HUES64 (cell line): ENCODE data around the gene YWHAG.
A peak's percentile ranks its signal among the peaks of the same experiment; 100 is the strongest.

ENCODE experiments used
- H3K27ac ChIP-seq: 2 replicates; pipeline ENCODE4 v1.7.0; 2013; ENCODE audit warnings: low read depth, low read length, inconsistent platforms
- H3K27me3 ChIP-seq: 2 replicates; pipeline ENCODE4 v1.6.1; 2013; ENCODE audit warnings: mild to moderate bottlenecking, low read length; ENCODE audit not compliant: insufficient read depth
- H3K36me3 ChIP-seq: 2 replicates; pipeline ENCODE4 v1.6.1; 2013; ENCODE audit warnings: mild to moderate bottlenecking, low read length; ENCODE audit not compliant: insufficient read depth
- H3K4me1 ChIP-seq: 2 replicates; pipeline ENCODE4 v1.6.1; 2013; ENCODE audit warnings: mild to moderate bottlenecking, low read length, moderate library complexity; ENCODE audit not compliant: insufficient read depth
- H3K4me3 ChIP-seq: 2 replicates; pipeline ENCODE4 v1.5.1; 2013; ENCODE audit warnings: mild to moderate bottlenecking, low read length, moderate library complexity
- H3K9ac ChIP-seq: 2 replicates; pipeline ENCODE4 v1.6.1; 2013; ENCODE audit warnings: mild to moderate bottlenecking, low read depth, low read length
- H3K9me3 ChIP-seq: 2 replicates; pipeline ENCODE4 v1.6.1; 2013; ENCODE audit warnings: low read depth, low read length; ENCODE audit not compliant: insufficient read depth
- WGBS: fragments of 150-250, 120-280 bp; methylation state at CpG from one replicate; pipeline ENCODE4 v1.1.7; 2013; ENCODE audit warnings: missing lambda C conversion rate; 5-methylcytosine and 5-hydroxymethylcytosine counted together

Gene YWHAG

GRCh38 chr7:76358011-76358480, 745 bp downstream of the YWHAG start:
- Histone ChIP-seq H3K9ac (peak overlapping the region; percentile 96), H3K9me3 (no peaks in the 10 kb centered on the region), H3K27me3 (no peaks in the 10 kb centered on the region), H3K4me1 (peaks cover 31% of the 10 kb centered on the region), H3K36me3 (peaks cover 37% of the 10 kb centered on the region), H3K4me3 (peak overlapping the region; percentile 98), H3K27ac (peak overlapping the region; percentile 98)
- 1% methylated on average over 27 of the region's 27 CpGs for WGBS

GRCh38 chr7:76357475-76358010, 1.2 kb downstream of the YWHAG start:
- H3K9me3 ChIP-seq: no peaks in the 10 kb centered on the region
- peak overlapping the region; percentile 98 for H3K27ac ChIP-seq
- no peaks in the 10 kb centered on the region for H3K27me3 ChIP-seq
- H3K36me3 ChIP-seq: peaks cover 41% of the 10 kb centered on the region
- peak overlapping the region; percentile 98 for H3K4me3 ChIP-seq
- H3K9ac ChIP-seq: peak overlapping the region; percentile 96
- H3K4me1 ChIP-seq: peaks cover 31% of the 10 kb centered on the region
- 3% methylated on average over 10 of the region's 10 CpGs for WGBS

GRCh38 chr7:76356823-76357222, 2.0 kb downstream of the YWHAG start:
- H3K4me1 ChIP-seq: peaks cover 31% of the 10 kb centered on the region
- 88% methylated on average over 6 of the region's 6 CpGs for WGBS
- peak overlapping the region; percentile 98 for H3K4me3 ChIP-seq
- H3K27ac ChIP-seq: peak overlapping the region; percentile 21; the same call in 1 of the 2 replicates
- no peaks in the 10 kb centered on the region for H3K27me3 ChIP-seq
- peak overlapping the region; percentile 96 for H3K9ac ChIP-seq
- no peaks in the 10 kb centered on the region for H3K9me3 ChIP-seq
- peaks cover 46% of the 10 kb centered on the region for H3K36me3 ChIP-seq

- Histone ChIP-seq H3K4me1 (peaks cover 31% of the 10 kb centered on the region), H3K9me3 (no peaks in the 10 kb centered on the region), H3K27ac (no peak overlapping the region), H3K9ac (no peak overlapping the region), H3K36me3 (peaks cover 52% of the 10 kb centered on the region), H3K4me3 (peak overlapping the region; percentile 98), H3K27me3 (no peaks in the 10 kb centered on the region)
- 82% methylated on average over 2 of the region's 4 CpGs for WGBS
Observed at GRCh38 chr7:76356115-76356514, 2.7 kb downstream of the YWHAG start.

- WGBS: 93% methylated on average over 9 of the region's 9 CpGs
- peaks cover 31% of the 10 kb centered on the region for H3K4me1 ChIP-seq
- H3K4me3 ChIP-seq: peak overlapping the region; percentile 13; the same call in 1 of the 2 replicates
- H3K27me3 ChIP-seq: no peaks in the 10 kb centered on the region
- H3K27ac ChIP-seq: no peak overlapping the region
- H3K9ac ChIP-seq: no peak overlapping the region
- H3K36me3 ChIP-seq: peaks cover 61% of the 10 kb centered on the region
- H3K9me3 ChIP-seq: no peaks in the 10 kb centered on the region
Observed at GRCh38 chr7:76354981-76355730, 3.6 kb downstream of the YWHAG start.

- Histone ChIP-seq H3K4me1 (peaks cover 27% of the 10 kb centered on the region), H3K36me3 (peaks cover 68% of the 10 kb centered on the region), H3K4me3 (peak overlapping the region; percentile 13; the same call in 1 of the 2 replicates), H3K9ac (no peak overlapping the region), H3K27me3 (no peaks in the 10 kb centered on the region), H3K27ac (no peak overlapping the region), H3K9me3 (no peaks in the 10 kb centered on the region)
- 91% methylated on average over 4 of the region's 4 CpGs for WGBS
Observed at GRCh38 chr7:76354516-76354915, 4.3 kb downstream of the YWHAG start.

- Histone ChIP-seq H3K36me3 (peaks cover 73% of the 10 kb centered on the region), H3K4me1 (peaks cover 27% of the 10 kb centered on the region)
Observed at GRCh38 chr7:76353744-76354143, 5.0 kb downstream of the YWHAG start.

GRCh38 chr7:76352193-76352592, 6.6 kb downstream of the YWHAG start:
- Histone ChIP-seq H3K9ac (no peak overlapping the region), H3K36me3 (peaks cover 84% of the 10 kb centered on the region), H3K4me3 (no peak overlapping the region), H3K9me3 (no peaks in the 10 kb centered on the region), H3K27ac (no peak overlapping the region), H3K4me1 (peaks cover 26% of the 10 kb centered on the region), H3K27me3 (no peaks in the 10 kb centered on the region)
- 90% methylated on average over 6 of the region's 6 CpGs for WGBS

More at GRCh38 chr7:76353744-76354143, 5.0 kb downstream of the YWHAG start:
- H3K9me3 ChIP-seq: no peaks in the 10 kb centered on the region
- no peak overlapping the region for H3K27ac ChIP-seq
- no peak overlapping the region for H3K9ac ChIP-seq
- 94% methylated on average over 4 of the region's 5 CpGs for WGBS
- H3K27me3 ChIP-seq: no peaks in the 10 kb centered on the region
- H3K4me3 ChIP-seq: no peak overlapping the region

- Histone ChIP-seq H3K4me3 (no peak overlapping the region), H3K27me3 (no peaks in the 10 kb centered on the region), H3K9ac (no peak overlapping the region), H3K36me3 (peaks cover 84% of the 10 kb centered on the region), H3K4me1 (peaks cover 18% of the 10 kb centered on the region), H3K27ac (no peak overlapping the region), H3K9me3 (no peaks in the 10 kb centered on the region)
- WGBS: 77% methylated on average over 7 of the region's 7 CpGs
Observed at GRCh38 chr7:76351372-76351771, 7.4 kb downstream of the YWHAG start.

- H3K4me3 ChIP-seq: no peak overlapping the region
- no peak overlapping the region for H3K9ac ChIP-seq
- no peaks in the 10 kb centered on the region for H3K27me3 ChIP-seq
- H3K9me3 ChIP-seq: no peaks in the 10 kb centered on the region
- H3K36me3 ChIP-seq: peaks cover 84% of the 10 kb centered on the region
- H3K4me1 ChIP-seq: no peaks in the 10 kb centered on the region
- 96% methylated on average over 8 of the region's 8 CpGs for WGBS
- H3K27ac ChIP-seq: no peak overlapping the region
Observed at GRCh38 chr7:76349313-76349885, 9.4 kb downstream of the YWHAG start.

GRCh38 chr7:76347710-76348109, 11.1 kb downstream of the YWHAG start:
- no peak overlapping the region for H3K4me3 ChIP-seq
- H3K36me3 ChIP-seq: peaks cover 89% of the 10 kb centered on the region
- 98% methylated on average over 5 of the region's 5 CpGs for WGBS
- no peak overlapping the region for H3K27ac ChIP-seq
- H3K27me3 ChIP-seq: no peaks in the 10 kb centered on the region
- H3K4me1 ChIP-seq: no peaks in the 10 kb centered on the region
- H3K9me3 ChIP-seq: no peaks in the 10 kb centered on the region
- no peak overlapping the region for H3K9ac ChIP-seq
